Thyroid gland (tissue), 4 donors: Measurements from ENCODE around the gene RASA3.

Experiments
- POLR2A ChIP-seq, 2 donors: fragments of 450-650 bp; IDR thresholded peaks; one replicate each; pipeline ENCODE4 v1.6.1; 2017; ENCODE audit warnings: antibody characterized with exemption in 2 of 2, mild to moderate bottlenecking in 2 of 2, moderate library complexity in 1 of 2
- TF ChIP-seq, protein P1 (sequence below), 6 experiments: fragments of 200-600 bp in 3 of 6; fragments of 450-650 bp in 3 of 6; sonication (generic) in 3 of 6; IDR thresholded peaks; one replicate each; pipeline ENCODE4 v1.5.1; 2016 to 2019; ENCODE audit warnings: antibody characterized with exemption in 6 of 6, mild to moderate bottlenecking in 2 of 6, inconsistent platforms in 1 of 6, moderate library complexity in 1 of 6

DNA sequence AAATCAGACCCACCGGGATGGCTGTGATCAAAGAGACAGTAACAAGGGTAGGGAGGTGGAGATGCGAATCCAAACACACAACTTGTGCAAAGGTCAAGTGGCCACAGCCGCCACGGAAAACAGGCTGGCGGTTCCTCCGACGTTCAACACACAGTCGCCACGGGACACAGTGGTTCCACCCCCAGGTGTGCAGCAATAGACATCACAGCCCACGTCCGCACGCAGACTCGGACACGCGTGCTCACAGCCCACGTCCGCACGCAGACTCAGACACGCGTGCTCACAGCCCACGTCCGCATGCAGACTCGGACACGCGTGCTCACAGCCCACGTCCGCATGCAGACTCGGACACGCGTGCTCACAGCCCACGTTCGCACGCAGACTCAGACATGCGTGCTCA lies 70.1 kb downstream of the RASA3 start:
- no peak for TF ChIP-seq POLR2A (IDR thresholded peaks at IDR 0.05)
- TF ChIP-seq, protein P1, sequence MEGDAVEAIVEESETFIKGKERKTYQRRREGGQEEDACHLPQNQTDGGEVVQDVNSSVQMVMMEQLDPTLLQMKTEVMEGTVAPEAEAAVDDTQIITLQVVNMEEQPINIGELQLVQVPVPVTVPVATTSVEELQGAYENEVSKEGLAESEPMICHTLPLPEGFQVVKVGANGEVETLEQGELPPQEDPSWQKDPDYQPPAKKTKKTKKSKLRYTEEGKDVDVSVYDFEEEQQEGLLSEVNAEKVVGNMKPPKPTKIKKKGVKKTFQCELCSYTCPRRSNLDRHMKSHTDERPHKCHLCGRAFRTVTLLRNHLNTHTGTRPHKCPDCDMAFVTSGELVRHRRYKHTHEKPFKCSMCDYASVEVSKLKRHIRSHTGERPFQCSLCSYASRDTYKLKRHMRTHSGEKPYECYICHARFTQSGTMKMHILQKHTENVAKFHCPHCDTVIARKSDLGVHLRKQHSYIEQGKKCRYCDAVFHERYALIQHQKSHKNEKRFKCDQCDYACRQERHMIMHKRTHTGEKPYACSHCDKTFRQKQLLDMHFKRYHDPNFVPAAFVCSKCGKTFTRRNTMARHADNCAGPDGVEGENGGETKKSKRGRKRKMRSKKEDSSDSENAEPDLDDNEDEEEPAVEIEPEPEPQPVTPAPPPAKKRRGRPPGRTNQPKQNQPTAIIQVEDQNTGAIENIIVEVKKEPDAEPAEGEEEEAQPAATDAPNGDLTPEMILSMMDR (IDR thresholded peaks at IDR 0.05), result no peak
